GM10248 (cell line): ENCODE results near the gene INPP4B.

Source experiments
- CTCF ChIA-PET: fragments of 300-600 bp; sonication (Branson Sonifier 250); formaldehyde crosslinking; extraction: SDS; loops from one replicate; lab custom pipeline; 2021; ENCODE audit warnings: antibody characterized with exemption; lab: Yijun Ruan, JAX
- POLR2A ChIA-PET: fragments of 350-650 bp; sonication (Branson Sonifier 250); formaldehyde crosslinking; extraction: SDS; loops from one replicate; lab custom pipeline; 2020; ENCODE audit warnings: antibody characterized with exemption; lab: Yijun Ruan, JAX
- DNase-seq: peaks from one replicate; pipeline ENCODE4 v3.0.0; 2012; ENCODE audit errors: extremely low spot score
- TF ChIP-seq, protein P1 (sequence below): IDR thresholded peaks from 2 replicates; pipeline ENCODE4 v1.5.1; 2012; ENCODE audit warnings: mild to moderate bottlenecking, low read depth; ENCODE audit errors: extremely low read depth, missing control alignments, control extremely low read depth

INPP4B gene

DNA sequence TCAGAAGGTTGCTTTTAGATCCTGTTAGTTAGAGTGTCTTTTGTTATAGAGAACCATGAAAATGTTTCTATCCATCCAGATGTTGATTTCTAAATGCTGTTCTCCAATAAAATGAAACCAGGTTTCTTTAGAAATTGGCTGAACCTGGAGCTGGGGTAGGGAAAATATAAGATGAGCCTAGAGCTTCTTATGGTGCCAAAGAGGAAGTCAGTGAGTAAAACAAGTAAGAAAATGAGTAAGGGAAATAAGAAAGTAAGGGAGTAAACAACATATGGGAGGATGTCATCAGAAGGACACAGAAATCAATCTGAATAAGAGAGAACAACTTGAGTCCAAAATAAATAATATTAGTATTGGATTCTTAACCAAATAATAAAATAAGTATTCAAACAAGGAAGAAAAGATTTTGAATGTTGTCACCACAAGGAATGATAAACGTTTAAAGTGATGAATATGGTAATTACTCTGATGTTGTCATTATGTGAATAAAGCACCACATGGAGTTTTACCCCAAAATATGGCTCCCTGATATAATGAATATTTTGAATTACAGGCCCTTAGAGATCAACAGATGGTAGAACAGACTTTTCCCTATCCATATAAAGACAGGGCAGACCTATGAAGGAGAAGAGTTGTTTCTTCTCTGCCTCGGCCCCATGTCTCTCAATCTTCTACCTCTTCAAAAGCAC is 703.6 kb downstream of the INPP4B start:
- ChIA-PET POLR2A (no interaction called here), CTCF (interaction anchor here (1.5 to 2.1 kb wide), 2 partner anchors 10 to 14 kb away, joined by 4 to 5 read pairs; no protein-coding TSS in a partner anchor)
- no peak for DNase-seq
- TF ChIP-seq, protein P1, sequence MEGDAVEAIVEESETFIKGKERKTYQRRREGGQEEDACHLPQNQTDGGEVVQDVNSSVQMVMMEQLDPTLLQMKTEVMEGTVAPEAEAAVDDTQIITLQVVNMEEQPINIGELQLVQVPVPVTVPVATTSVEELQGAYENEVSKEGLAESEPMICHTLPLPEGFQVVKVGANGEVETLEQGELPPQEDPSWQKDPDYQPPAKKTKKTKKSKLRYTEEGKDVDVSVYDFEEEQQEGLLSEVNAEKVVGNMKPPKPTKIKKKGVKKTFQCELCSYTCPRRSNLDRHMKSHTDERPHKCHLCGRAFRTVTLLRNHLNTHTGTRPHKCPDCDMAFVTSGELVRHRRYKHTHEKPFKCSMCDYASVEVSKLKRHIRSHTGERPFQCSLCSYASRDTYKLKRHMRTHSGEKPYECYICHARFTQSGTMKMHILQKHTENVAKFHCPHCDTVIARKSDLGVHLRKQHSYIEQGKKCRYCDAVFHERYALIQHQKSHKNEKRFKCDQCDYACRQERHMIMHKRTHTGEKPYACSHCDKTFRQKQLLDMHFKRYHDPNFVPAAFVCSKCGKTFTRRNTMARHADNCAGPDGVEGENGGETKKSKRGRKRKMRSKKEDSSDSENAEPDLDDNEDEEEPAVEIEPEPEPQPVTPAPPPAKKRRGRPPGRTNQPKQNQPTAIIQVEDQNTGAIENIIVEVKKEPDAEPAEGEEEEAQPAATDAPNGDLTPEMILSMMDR, result no peak

GRCh38 chr4:142141224-142141623 is 704.9 kb downstream of the INPP4B start:
- POLR2A ChIA-PET, result no interaction called here
- CTCF ChIA-PET, result interaction anchor here (0.9 to 2.1 kb wide), 4 partner anchors 8 to 33 kb away, joined by 3 to 5 read pairs (median 4); no protein-coding TSS in a partner anchor
- DNase-seq, result no peak
- TF ChIP-seq, protein P1, result no peak

DNA sequence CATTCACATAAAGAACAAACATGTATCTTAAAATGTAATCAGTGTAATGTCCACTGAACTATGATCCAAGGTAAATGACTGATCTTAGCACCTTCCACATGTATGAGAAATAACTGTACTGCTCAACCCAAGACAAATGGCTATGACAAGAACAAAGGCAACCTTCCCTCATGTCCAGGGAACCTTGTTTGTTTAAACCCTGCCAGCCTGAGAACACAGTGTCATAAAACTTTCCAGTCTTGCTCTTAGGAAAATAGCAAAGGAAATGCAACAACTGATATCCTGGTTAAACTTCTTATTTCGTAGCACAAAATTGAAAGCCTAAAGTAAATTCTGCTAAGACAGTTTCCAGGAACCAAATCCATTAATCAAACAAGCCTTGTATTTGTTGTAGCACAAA is 715.4 kb downstream of the INPP4B start:
- CTCF ChIA-PET, result no interaction called here
- DNase-seq, result no peak
- TF ChIP-seq, protein P1, result no peak
- POLR2A ChIA-PET, result no interaction called here

GRCh38 chr4:142129931-142130330 is 716.2 kb downstream of the INPP4B start:
- no peak for DNase-seq
- TF ChIP-seq, protein P1, result no peak
- POLR2A ChIA-PET, result no interaction called here
- CTCF ChIA-PET, result no interaction called here

DNA sequence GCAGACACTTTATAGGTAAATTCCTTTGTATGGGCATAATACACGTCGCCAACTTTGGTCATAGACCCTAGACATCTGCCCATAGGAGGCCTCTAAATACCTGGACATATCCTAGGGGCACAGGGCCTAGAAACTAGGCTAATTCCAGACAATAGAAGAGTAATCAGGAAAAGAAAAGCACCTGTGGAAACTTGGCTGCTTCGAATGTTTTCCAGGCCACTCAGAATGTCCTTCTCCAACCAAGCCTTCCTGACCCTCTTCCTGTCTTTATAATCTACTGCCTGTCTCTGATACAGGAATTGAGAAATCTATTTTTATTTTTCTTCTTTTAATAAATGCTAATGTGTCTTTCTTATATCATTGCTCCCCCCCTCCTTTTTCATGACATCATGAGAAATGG is 716.6 kb downstream of the INPP4B start:
- no peak for DNase-seq
- CTCF ChIA-PET, result interaction anchor here (1.6 kb wide), 1 partner anchor 12 kb away, joined by 4 read pairs; no protein-coding TSS in a partner anchor
- POLR2A ChIA-PET, result no interaction called here
- TF ChIP-seq, protein P1, result no peak

DNA sequence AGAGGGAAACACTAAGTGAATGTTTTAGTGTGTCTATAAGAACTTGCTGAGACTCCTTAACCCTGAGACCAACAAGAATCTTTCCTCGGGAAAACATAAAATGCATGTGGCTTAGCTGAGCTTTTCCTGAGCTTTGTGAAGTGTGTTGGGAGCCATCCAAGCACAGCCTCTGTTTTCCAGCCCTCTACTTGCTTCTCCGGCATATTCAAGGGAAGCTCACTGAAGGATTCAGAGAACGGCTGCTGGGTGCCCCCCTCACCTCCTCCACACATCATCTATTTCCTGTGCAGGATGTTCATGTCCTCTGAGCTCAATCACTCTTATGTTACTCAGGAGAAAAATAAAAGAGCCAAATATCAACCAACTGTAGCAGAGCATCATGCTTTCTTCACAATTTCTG is 717.6 kb downstream of the INPP4B start:
- POLR2A ChIA-PET, result no interaction called here
- TF ChIP-seq, protein P1, result no peak
- CTCF ChIA-PET, result interaction anchor here (1.3 to 1.6 kb wide), 2 partner anchors 13 to 596 kb away, joined by 3 to 4 read pairs; no protein-coding TSS in a partner anchor
- no peak for DNase-seq
